ENCODE results near the gene MAP3K15.

Gene MAP3K15

DNA sequence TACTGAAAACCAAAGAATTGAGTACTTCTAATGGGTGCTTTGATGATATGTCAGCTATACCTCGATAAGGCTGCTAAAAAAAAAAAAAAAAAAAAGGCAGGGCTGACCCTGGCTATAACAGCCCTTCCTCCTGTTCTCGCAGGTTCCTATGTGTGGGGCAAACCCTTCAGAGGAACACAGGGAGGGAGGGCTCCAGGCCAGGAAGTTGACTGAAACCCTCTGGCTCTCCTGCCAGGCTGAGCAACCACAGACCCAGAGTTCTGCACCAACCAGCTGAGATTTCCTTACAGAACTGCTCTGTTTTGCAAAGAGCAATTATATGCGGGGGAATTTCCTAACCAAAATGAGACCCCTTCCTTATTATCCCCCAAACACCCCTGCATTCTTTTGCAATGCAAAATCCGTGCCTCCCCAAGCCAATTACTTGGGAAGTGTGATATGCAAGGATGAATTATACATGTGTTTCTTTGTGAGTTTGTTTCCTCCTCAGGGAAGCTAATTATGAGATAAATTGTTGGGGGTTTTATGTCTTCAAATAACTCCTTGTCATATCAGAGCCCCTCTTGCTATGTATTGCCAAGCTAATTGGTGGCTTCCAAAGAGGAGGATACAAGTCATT is 126.0 kb downstream of the MAP3K15 start:
- DNase-seq (ENCODE audit: low spot score): no peak

DNA sequence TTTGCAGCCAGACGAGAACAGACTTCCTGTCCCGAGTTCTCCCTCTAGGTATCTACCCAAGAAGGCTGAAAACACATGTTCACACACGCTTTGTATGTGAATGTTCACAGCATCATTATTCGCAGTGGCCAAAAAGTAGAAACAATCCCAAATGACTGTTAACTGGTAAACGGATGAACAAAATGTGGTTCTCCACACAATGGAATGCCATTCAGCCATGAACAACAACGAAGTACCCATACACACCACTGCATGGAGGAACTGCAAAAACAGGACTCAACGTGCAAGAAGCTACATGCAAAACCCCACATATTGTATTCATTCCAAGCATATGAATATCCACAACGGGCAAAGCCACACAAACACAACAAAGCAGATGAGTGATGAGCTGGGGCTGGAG is 126.6 kb downstream of the MAP3K15 start:
- DNase-seq (ENCODE audit: low spot score): no peak

DNA sequence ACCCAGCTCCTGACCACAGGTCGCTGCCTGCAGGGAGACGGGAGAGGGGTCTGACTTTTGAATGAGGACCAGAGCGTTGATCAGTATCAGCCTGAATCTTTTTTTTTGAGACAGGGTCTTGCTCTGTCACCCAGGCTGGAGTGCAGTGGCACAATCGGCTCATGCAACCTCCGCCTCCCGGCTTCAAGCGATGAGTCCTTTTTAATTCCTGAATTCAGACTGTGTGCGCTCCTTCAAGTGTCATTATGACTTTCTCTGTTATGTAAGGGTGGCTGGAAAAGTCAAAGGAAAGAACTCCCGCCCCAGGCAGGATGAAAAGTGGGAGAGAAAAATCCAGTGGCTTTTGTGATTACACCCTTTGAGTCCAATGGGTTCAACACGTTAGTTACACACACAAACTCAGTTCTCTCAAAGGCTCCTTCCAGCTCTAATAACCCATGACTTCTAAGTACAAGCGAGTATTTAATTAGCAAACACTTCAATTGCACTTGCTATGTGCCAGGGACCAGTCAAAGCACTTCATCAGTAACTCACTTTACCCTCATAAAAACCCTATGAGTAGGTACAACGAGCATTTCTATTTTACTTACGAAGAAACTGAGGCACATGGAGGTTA is 127.1 kb downstream of the MAP3K15 start:
- no peak for DNase-seq (ENCODE audit: low spot score)

DNA sequence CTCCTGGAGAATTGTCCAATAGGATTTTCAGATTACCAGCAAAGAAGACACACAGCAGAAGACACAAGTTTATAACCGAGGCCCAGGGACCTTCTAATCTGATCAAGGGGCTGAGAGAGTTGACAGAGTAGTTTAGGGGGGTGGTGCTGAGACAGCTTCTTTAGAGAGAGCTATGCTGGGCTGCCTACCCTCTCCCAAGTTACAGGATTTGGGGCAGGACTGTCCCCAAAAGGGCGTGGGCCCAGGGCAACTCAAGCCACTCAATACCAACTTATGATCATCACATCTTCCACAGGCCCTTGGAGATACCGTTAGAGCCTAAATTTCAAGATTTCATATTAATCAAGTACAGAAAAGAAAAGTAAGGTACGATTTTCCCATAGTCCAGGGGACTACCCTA is 128.6 kb downstream of the MAP3K15 start:
- no peak for DNase-seq (ENCODE audit: low spot score)

DNA sequence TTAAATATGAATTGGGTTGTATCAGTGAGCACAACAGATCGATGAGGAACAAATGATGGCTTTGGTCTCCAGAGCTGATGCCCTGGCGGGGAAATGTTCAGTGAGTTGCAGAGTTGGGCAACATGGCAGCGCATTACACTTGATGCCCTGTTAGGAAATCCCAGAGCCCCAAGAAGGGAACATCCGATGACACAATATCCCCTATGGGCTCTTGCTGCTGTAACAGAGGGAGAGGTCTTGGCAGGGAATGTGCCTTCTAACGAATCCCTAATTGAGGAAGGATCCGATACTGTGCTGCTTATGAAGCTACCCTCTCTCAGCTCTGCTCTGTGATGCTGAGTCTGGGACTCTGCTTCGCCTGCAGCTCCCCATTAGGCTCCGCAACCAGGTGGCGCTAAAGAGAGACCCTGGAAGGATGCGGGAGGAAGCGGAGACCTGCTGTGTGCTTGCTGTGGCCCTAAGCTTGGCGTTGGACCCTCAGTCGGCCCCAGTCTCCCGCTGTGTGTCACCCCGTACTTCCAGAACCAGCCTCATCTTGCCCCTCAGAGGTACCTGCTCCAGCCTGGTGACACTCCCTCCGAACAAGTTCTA is 132.7 kb downstream of the MAP3K15 start:
- DNase-seq (ENCODE audit: low spot score): peak; percentile 56

DNA sequence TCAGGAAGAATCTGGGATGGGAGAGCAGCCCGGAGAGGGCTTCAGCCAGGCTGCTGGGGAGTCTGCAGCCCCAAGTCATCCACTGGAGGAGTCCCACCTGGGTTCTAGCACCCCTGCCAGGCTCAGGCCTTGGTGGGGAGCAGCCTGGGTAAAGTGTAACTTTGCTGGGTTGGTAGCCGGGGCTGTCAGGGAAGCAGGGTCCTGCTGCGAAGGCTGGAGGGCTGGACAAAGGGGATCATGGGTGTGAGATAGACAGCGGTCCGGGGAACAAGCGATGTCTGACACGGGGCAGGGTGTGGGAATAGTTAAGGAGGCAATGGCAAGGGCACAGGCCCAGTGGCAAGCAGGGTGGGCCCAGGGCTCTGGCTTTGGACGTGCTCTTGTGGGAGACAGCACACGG is 134.0 kb downstream of the MAP3K15 start:
- DNase-seq (ENCODE audit: low spot score): no peak

DNA sequence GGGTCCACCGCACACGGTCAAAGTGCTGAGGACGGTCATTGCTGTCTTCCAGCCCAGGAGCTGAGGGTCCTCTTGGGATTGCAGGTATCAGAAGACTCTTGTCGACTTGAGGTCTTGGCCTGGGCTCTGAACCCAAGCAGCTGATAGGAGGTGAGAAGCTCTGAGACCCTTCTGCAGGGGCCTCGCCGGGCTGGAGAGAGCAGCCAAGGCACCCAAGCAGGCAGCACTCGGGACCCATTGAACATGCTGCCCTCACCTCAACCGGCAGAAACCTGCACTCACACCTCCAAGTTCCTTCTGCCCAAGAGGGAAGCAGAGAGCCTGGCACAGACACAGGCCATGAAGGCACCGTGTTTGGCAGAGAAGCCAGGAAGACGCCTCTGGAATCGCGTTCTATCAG is 137.5 kb downstream of the MAP3K15 start:
- no peak for DNase-seq (ENCODE audit: low spot score)

DNA sequence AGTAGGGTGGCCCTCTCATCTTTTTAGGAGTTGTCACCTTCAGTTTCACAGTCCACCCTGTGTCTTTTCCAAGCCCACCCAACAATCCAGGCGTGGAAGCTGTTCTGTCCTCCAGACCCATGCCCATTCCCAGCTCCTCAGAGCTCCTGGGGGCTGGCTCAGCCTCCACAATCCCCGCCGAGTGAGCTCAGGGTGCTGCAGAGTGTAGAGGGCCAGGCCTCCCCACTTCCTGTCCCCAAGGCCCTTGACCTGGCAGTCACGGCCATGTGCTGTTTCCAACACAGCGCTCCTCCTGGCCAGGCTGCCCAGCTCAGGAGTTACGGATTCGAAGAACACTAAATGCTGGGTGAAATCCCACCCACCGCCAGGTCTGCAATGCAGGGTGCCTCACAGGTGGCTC is 139.8 kb downstream of the MAP3K15 start:
- DNase-seq (ENCODE audit: low spot score): no peak

DNA sequence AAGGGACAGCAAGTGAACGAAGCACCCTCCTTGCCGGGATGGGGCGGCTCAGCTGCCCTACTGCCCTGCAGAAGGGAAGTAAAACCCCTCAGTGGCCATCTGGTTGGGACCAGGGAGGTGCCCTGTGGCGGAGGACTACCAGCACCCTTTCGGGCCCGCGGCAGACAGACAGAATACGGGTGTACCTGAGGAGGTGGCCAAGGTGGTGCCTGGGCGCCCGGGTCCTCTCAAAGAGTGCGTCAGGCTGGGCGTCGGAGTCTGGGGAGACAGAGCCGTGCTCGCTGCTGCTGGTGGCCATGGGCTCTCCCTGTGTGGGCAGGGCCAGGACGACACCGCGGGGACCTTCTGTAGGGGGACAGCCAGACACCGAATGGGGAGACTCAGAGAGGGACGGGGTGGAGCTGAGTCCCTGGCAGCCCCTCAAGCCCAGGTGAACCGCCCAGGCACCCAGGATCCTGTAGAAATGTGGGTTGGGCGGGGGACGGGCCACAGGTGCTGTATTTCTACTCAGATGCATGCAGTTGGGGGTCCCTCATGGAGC is 141.9 kb downstream of the MAP3K15 start:
- DNase-seq (ENCODE audit: low spot score): no peak

DNA sequence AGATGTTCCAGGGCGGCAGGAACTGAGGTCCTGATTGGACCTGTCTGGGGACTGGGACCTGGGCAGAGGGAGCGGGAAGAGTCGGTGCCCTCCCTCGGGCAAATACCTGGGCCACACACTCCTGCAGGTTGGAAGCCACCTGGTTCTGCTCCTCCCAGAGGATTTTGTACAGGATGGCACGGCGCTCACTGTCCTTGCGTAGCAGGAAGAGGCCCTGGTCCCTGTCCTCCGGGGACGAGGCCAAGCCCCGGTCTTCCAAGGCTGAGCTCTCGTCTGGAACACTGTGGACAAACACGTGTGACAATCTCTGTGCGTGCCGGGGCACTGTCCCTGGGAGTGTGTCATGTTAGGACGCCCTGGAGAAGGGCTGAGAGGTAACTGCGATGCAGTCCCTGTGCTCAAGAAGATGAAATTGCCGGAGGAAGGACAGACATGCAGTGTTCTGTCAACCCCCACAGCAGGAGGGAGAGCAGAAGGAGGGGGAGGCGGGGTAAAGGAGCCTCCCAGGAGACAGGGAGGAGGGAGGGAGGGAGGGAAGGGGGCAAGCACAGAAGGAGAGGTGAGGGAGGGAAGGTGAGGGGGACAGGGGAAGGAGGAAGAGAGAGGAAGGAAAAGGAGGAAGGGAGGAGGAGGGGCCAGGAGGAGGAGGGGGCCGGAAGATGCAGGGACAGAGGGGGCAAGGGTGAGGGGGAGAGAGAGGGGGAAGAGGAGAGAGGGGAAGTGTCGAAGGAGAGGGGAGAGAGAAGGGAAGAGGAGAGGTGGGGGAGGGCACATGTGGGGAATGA is 142.6 kb downstream of the MAP3K15 start:
- DNase-seq (ENCODE audit: low spot score): no peak

DNA sequence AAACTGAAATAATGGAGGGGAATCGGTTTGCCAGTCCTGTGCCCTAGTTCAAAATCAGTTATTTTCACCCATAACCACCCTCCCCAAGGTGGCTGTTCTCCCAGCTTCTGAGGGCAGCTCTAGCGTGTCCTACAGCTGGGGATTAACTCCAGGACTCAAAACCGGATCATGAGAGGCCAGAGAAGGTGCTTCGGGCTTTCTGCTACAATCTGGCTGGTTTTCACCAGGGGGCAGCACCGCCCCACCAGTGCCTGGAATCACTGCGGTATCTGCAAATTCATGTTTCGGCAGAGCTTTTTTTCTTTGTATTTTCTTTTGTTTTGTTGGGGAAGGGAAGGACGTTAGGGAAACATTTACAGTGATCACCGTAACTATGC is 143.2 kb downstream of the MAP3K15 start:
- peak; percentile 46 for DNase-seq (ENCODE audit: low spot score)

DNA sequence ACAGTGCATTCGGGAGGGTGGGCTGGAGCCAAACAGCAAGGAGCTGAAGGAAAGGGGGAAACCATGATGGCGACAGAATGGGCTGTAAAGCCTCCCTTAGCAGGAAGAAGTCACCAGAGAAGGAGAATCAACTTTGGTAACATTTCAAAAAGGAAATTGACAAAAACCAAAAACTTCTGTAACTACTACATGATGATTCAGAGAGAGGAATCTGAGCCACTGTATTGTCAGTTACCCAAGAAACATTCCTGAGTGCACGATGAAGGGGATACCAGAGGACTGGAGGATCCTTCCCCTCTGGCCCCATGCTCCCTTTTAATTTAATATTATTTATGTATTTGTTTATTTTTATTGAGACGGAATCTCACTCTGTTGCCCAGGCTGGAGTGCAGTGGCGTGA is 145.2 kb downstream of the MAP3K15 start:
- no peak for DNase-seq (ENCODE audit: low spot score)

DNA sequence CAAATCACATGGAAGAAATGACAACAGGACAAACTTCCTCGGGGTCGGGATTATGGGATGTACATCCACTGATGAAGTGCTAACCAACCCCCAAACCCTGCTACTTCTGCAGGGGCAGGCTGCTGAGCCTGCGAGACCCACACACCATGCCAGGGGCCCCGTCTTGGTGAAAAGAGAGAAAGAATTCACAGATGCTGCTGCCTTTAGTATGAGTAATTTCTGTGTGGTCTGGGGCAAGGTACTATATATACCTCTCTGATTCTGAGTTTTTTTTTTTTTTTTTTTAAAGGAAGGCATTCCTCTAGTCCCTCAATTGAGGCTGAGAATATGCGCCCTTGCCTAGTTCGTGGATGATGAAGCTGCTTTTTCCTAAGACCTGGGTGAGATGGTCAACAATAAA is 146.7 kb downstream of the MAP3K15 start:
- no peak for DNase-seq (ENCODE audit: low spot score)

DNA sequence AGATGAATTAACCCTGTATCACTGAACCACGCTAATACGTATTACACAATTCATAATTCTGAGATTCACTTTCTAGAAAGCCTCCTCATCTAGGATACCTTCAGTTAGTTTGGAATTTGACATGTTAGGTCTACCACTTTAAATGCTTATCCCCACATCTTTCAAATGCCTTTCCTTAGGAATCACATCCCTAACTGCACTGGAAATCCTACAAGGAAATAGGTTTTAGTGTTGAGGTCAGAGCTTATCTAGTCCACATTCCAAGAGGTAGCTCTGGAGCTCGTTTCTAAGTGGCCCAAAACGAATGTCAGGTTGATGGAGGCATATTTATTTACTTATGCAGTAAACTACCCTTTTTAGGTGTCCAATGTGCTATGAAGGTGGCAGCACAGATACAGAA is 153.6 kb downstream of the MAP3K15 start:
- no peak for DNase-seq (ENCODE audit: low spot score)

DNA sequence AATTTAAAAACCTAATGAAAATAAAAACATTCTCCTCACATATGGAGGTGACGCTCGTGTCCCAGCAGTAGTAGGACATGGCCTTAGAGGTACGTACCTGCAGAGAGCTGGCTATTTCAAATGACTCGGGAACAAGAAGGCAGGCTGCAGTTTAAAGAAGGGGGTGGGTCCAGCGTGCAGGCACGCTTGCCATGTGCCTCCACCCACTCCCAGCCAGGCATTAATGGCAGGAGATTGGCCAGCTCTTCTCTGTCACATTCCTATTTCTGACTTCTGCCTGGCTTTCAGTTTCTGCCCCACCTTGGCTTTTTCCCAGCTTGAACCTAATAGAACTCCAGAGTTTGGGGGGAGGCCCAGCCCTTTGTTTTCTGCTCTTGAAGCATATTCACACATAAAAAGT is 154.4 kb downstream of the MAP3K15 start:
- DNase-seq (ENCODE audit: low spot score): no peak

DNA sequence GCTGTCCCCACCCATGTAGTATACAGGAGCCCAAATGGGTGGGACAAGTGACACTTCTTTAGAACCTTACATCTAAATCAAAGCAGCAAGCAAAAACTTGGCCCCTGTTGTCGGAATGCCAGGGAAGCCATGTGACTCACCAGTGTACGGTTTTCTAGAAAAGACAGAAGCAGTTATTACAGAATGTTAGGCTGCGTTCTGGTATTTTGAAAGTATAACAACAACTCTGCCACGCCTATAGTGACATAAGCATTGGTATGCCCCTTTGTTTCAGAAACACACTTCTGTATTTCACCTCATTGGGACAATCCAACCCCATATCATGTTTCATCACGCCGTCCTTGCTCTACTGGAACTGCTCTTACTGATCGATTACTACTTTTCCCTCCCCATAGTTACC is 156.8 kb downstream of the MAP3K15 start:
- DNase-seq (ENCODE audit: low spot score): no peak

DNA sequence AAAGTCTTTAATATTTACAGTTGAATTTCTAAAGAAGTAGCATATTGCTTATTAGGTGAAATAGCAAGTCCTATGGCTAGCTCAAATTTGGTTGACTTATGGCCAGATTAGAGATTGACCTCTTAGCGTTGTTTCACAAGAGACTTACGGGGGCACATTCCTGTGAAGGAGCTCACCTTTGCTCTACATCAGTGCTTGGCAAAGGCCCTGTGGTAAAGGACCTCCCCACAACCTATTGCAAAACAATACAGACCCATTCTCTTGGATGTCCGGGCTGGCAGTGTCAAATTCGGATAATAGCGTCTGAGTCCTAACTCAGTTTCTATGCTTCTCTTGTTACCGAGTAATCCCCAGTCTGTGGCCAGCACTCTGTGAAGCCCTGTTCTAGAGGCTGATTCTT is 160.7 kb downstream of the MAP3K15 start:
- DNase-seq (ENCODE audit: low spot score): no peak

DNA sequence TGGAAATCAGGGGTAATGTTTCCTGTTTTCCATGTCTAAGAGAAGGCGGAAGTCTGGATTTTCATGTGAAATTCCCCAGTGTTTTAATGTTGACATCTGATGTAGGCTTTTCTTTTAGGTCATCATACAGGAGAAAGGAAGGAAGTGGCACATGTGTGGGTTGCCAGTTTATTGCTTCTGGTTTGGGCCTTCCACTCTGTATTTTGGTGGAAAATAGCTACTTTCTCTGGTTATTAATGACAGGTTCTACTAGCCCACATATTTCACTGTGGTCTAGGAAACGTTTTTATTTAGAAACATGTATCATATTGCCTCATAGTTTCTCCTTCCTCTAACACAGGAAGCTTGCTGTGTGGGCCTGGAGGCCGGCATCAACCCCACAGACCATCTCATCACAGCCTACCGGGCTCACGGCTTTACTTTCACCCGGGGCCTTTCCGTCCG is 164.3 kb downstream of the MAP3K15 start:
- no peak for DNase-seq (ENCODE audit: low spot score)

DNA sequence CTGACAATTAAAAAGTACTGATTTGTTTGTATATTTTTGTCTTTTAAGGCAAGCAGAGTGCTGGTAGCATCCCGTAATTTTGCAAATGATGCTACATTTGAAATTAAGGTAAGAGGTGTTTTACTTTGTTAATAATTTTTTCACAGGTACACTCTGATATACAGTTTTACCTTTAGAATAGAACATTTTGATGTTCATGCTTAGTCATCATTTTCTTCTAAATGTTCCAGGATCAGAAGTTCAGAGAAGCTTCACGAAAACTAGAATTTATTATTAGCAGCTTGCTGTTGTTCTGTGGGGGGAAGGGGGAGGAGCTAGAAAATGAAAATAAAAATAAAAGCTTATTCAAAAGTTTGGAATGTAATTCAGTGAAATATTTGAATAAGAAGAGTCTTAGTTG is 166.0 kb downstream of the MAP3K15 start:
- DNase-seq (ENCODE audit: low spot score): no peak

DNA sequence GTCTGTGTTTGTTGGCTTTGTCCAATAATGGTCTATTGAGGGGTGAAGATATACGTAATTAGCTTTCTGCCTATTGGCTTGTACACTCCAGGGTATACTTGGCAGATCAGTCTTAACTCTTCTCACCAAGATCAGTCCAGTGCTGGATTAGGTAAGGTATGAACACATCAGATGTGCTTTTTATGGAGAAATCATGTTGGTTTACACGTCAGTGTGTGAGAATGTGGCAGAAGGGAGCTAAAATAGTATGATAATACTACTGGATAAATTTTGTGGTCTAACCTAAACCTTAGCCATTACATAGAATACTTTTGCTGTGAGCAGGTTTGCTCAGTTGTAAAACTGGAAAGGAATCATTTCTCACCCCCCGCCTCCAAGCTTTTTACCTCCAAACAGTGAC is 167.4 kb downstream of the MAP3K15 start:
- no peak for DNase-seq (ENCODE audit: low spot score)

DNA sequence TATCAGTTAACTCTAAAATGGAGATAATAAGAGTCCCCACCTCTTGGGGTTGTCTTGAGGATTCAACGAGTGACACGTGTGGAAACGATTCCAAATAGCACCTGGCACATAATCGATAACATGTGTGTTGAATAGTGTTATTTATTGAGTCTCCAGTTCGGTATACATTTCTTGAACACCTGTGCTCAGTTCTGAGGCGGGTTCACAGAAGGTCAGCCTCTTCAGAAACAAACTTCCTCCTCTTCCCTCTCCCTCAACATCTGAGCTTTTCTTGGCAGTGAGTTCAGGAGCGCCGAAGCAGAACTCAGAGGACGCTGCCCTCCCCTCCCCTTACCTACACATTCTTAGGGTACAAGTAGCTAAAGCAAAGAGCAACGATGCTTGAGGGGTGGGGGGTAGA is 170.6 kb downstream of the MAP3K15 start:
- DNase-seq (ENCODE audit: low spot score): no peak

DNA sequence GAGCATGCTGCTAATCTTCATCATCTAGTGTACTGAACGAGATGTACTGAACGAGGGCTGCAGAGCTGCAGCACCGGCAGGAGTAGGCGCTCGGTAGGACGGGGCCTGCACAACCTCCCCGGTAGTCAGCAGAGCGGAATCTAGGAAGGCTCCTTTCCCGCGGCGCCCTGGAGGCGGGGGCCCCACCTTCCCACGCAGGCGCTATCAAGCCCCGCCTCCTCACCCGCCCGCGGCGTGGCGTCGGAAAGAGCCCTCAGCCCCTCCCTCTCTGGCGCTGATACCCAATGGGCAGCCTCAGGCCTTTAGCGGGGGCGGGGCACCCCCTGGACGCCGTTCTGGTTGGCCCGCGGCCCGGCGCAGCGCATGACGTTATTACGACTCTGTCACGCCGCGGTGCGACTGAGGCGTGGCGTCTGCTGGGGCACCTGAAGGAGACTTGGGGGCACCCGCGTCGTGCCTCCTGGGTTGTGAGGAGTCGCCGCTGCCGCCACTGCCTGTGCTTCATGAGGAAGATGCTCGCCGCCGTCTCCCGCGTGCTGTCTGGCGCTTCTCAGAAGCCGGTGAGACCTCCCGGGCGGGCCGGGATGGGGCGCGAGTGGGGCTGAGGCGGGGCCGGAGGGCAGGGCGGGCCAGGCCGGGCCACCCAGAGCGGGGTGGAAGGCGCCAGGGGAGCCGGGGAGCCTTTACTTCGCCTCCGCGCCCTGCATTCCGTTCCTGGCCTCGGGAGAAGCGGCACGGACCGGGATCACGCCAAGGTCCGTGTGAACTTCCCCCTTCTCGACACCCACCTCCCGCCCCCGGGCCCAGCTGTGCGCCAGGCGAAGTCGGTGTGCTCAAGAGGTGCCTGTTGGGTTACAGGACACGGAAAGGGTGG is 171.5 kb downstream of the MAP3K15 start, which contains the start of gene PDHA1:
TSS of gene PDHA1 (plus strand) at position 393 of the 874 bp plus-strand sequence. CDS start at position 504, 111 bp downstream.
- DNase-seq (ENCODE audit: low spot score): peak; percentile 90
